ENCODE measurements around the gene GMPR. TPM values are rescaled to one million over a fixed set of nuclear protein-coding genes. Genes with fewer than 3 reads are reported as not detected.

GMPR gene
- total RNA-seq, 1 donor from 2014 or later: 0.49 TPM

Other genes with a start within 250 kb of the GMPR start
- 20.2 and 21.1 TPM in 2 replicates for gene MYLIP, start 109.5 kb upstream of the GMPR start, total RNA-seq

Measured in T-helper 1 cell treated with Interleukin-12 subunit alpha and Interleukin-12 subunit beta and Interleukin-4 antibody, amounts not matched to agents 30 ng/mL and 1 ng/mL, for 36 hours (primary cell).